GM19463 (cell line): Measurements from ENCODE around the gene SPECC1.

Experiments
- ATAC-seq: cut with Tn5 transposase; IDR thresholded peaks from one replicate; pipeline ENCODE4 v1.9.1; 2021; ENCODE audit warnings: mild to moderate bottlenecking, moderate library complexity; ENCODE audit not compliant: unreplicated experiment

Gene SPECC1

GRCh38 chr17:20121359-20122253 is 112.4 kb downstream of the SPECC1 start:
- ATAC-seq, result no peak

GRCh38 chr17:20122254-20122879 is 113.2 kb downstream of the SPECC1 start:
- ATAC-seq, result no peak

GRCh38 chr17:20123209-20123608 is 114.0 kb downstream of the SPECC1 start:
- ATAC-seq, result no peak

GRCh38 chr17:20125724-20126123 is 116.6 kb downstream of the SPECC1 start:
- ATAC-seq, result no peak

- ATAC-seq, result no peak
Measured at GRCh38 chr17:20127360-20128035, 118.3 kb downstream of the SPECC1 start.

GRCh38 chr17:20128036-20128667 is 119.0 kb downstream of the SPECC1 start:
- no peak for ATAC-seq

GRCh38 chr17:20133517-20133916 is 124.4 kb downstream of the SPECC1 start:
- no peak for ATAC-seq

GRCh38 chr17:20141198-20141972 is 132.2 kb downstream of the SPECC1 start:
- no peak for ATAC-seq

GRCh38 chr17:20142268-20142667 is 133.1 kb downstream of the SPECC1 start:
- ATAC-seq, result no peak

GRCh38 chr17:20143740-20144139 is 134.6 kb downstream of the SPECC1 start:
- ATAC-seq, result no peak

GRCh38 chr17:20145567-20145966 is 136.4 kb downstream of the SPECC1 start:
- ATAC-seq, result no peak

GRCh38 chr17:20149251-20149650 is 140.1 kb downstream of the SPECC1 start:
- no peak for ATAC-seq

GRCh38 chr17:20151174-20151573 is 142.0 kb downstream of the SPECC1 start:
- ATAC-seq, result no peak

- ATAC-seq, result no peak
Measured at GRCh38 chr17:20153231-20153630, 144.1 kb downstream of the SPECC1 start.

GRCh38 chr17:20154286-20155000 is 145.3 kb downstream of the SPECC1 start:
- no peak for ATAC-seq

GRCh38 chr17:20155258-20156195 is 146.4 kb downstream of the SPECC1 start:
- peak; percentile 94 for ATAC-seq

GRCh38 chr17:20156196-20157000 is 147.2 kb downstream of the SPECC1 start:
- ATAC-seq, result peak; percentile 20

- ATAC-seq, result no peak
Measured at GRCh38 chr17:20157001-20157310, 147.8 kb downstream of the SPECC1 start.
